Adrenal gland (tissue), 5 donors: ENCODE measurements around the gene LRIG1.

Source experiments
- CTCF ChIP-seq, 6 experiments: fragments of 450-650 bp in 4 of 6; fragments of 200-600 bp in 2 of 6; sonication (generic) in 1 of 6; IDR thresholded peaks; 1 replicate in 5 of 6; 2 replicates in 1 of 6; pipeline versions ENCODE4 v1.5.1 to v1.8.0; 2016 to 2021; ENCODE audit warnings: antibody characterized with exemption in 6 of 6, mild to moderate bottlenecking in 2 of 6, moderate library complexity in 1 of 6
- POLR2A ChIP-seq, 2 donors: fragments of 450-650 bp; IDR thresholded peaks; one replicate each; pipeline ENCODE4 v1.6.1; 2017; ENCODE audit warnings: antibody characterized with exemption in 2 of 2, mild to moderate bottlenecking in 2 of 2, moderate library complexity in 1 of 2
- donor health status: DM: no; HTN: no; CAD: no.

- TF ChIP-seq CTCF (IDR thresholded peaks at IDR 0.05) = no peak
- TF ChIP-seq POLR2A (IDR thresholded peaks at IDR 0.05) = no peak
Observed at GRCh38 chr3:66437341-66437929, 63.4 kb downstream of the LRIG1 start.
